ENCODE measurements around the gene GULP1.
A peak's percentile ranks its signal among the peaks of the same experiment; 100 is the strongest.

The GULP1 gene

DNA sequence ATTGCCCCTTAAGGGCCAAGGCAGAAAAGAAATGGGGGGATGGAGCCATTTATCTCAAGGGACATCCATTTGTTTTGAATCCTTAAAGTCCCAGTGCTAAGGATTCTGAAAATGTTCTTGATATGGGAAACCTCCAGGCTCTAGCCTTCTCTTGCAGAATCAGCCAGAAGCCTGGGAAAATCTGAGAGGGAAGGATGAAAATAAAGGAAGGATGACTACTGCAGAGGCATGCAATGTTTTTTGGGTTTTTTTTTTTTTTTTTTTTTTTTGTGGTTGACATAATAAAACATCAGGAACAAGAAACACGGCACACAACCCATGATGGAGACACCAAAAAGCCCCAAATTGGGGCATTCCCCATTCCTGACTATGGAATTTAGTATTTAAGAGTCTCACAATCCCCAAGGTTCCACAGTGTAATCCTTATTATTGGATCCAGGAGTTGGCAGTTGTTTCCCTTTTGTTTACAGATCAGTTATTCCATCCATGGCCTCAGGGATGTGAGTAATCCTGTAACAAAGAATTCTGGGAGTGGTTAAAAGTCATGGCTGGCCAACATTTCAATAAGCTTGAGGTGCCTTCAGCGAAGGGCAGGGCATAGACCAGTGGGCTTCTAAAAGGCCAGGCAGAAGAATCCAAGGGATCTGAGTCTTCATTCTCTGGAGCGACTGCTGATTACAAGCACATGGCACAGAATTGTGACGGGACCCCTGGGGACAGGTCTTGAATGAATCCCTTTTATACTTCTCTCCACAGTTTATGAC is 337.5 kb downstream of the GULP1 start:
- in situ Hi-C loops (cut with HindIII; ENCODE audit: low pct_unique_long_range_greater_than_20kb, low sequenced_read_pairs): no loop called here
- DNase-seq (ENCODE audit: low read depth in 1 of 2, low spot score in 1 of 2): peak in 1 of 2 experiments; percentile 56
- no peak for TF ChIP-seq JUND (IDR thresholded peaks at IDR 0.05; ENCODE audit: low read depth)

GRCh38 chr2:188629753-188630527 is 338.3 kb downstream of the GULP1 start:
- TF ChIP-seq JUND (IDR thresholded peaks at IDR 0.05; ENCODE audit: low read depth): no peak
- in situ Hi-C loops (cut with HindIII; ENCODE audit: low pct_unique_long_range_greater_than_20kb, low sequenced_read_pairs): no loop called here
- no peak for DNase-seq (ENCODE audit: low read depth in 1 of 2, low spot score in 1 of 2)

- in situ Hi-C loops (cut with HindIII; ENCODE audit: low pct_unique_long_range_greater_than_20kb, low sequenced_read_pairs): no loop called here
- TF ChIP-seq JUND (IDR thresholded peaks at IDR 0.05; ENCODE audit: low read depth): no peak
- DNase-seq (ENCODE audit: low read depth in 1 of 2, low spot score in 1 of 2): no peak
Observed at GRCh38 chr2:188631037-188631809, 339.5 kb downstream of the GULP1 start.

DNA sequence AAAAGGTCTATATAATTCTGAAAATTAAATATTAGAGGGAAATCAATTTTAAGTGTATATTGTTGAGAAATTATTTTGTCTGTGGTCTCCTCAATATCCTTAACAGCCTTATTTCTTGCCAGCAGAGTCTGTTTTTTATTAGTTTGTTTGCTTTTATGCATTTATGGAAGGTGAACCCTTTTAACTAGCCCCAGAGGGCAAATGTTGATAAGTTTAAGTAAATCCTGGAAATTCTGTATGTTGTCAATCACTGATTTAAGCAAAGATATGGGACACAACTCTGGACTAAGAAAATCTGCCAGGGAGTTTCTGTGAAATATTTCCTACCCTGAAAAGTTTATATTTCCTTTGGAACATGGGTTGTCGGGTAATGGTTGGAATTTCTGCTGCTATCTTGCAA is 343.0 kb downstream of the GULP1 start:
- no peak for DNase-seq (ENCODE audit: low read depth in 1 of 2, low spot score in 1 of 2)
- in situ Hi-C loops (cut with HindIII; ENCODE audit: low pct_unique_long_range_greater_than_20kb, low sequenced_read_pairs): no loop called here
- TF ChIP-seq JUND (IDR thresholded peaks at IDR 0.05; ENCODE audit: low read depth): no peak
